HCT116 (cell line): ENCODE data around the gene PER2. TPM values are rescaled to one million over a fixed set of nuclear protein-coding genes. Genes with fewer than 3 reads are reported as not detected.

ENCODE experiments used
- ATAC-seq: fragments of 200-7000 bp; cut with Tn5 transposase; 2 replicates; pipeline ENCODE4 v1.9.1; 2020; ENCODE audit warnings: mild to moderate bottlenecking, moderate library complexity
- BruUV-seq: library from RNA; stranded (reverse); fragments of 400-500 nt; replicated peaks from 2 replicates; lab custom pipeline; 2021; lab: Mats Ljungman, UMichigan
- CTCF ChIA-PET: fragments of 300-600 bp; sonication (Branson Sonifier 250); formaldehyde crosslinking; loops from one replicate; lab custom pipeline; 2021; ENCODE audit warnings: antibody characterized with exemption; lab: Charles Lee
- POLR2A ChIA-PET: fragments of 300-600, 350-600 bp; sonication (Branson Sonifier 250); formaldehyde crosslinking; loops from one replicate; lab custom pipeline; 2021; ENCODE audit warnings: antibody characterized with exemption; lab: Charles Lee
- RAD21 ChIA-PET, 2 experiments: fragments of 300-600 bp; sonication (Branson Sonifier 250); formaldehyde crosslinking; loops; one replicate each; lab custom pipeline; 2023; ENCODE audit warnings: low total read pairs in 2 of 2; ENCODE audit not compliant: uncharacterized antibody in 2 of 2, unreplicated experiment in 2 of 2, low non-redundant PET in 1 of 2; lab: Charles Lee
- DNase-seq: peaks from one replicate; pipeline ENCODE4 v3.0.0-alpha.2; 2010; ENCODE audit warnings: low read depth, low spot score
- H2AFZ ChIP-seq: fragments of 200-600 bp; shearing (Covaris generic), sonication (generic); 2 replicates; pipeline ENCODE4 v1.6.1; 2017; ENCODE audit warnings: low read depth, mixed run types, mixed read lengths, antibody characterized with exemption, low read length; ENCODE audit not compliant: poor library complexity, severe bottlenecking
- H3K27ac ChIP-seq: 2 replicates; pipeline ENCODE4 v1.5.1; 2012; ENCODE audit warnings: low read depth, low read length
- H3K27me3 ChIP-seq: fragments of 200-600 bp; sonication (generic); 2 replicates; pipeline ENCODE4 v1.6.1; 2016; ENCODE audit warnings: mixed run types, low read length, mixed read lengths; ENCODE audit not compliant: insufficient read depth
- H3K36me3 ChIP-seq, 2 experiments: fragments of 200-500 bp in 1 of 2; fragments of 200-600 bp in 1 of 2; sonication (Bioruptor generic) in 1 of 2; sonication (generic) in 1 of 2; 2 replicates each; pipeline versions ENCODE4 v1.5.1 to v1.6.1; 2014 to 2016; ENCODE audit warnings: low read length in 2 of 2, inconsistent platforms in 1 of 2, mixed read lengths in 1 of 2, mixed run types in 1 of 2; ENCODE audit not compliant: insufficient read depth in 2 of 2, control insufficient read depth in 1 of 2
- H3K4me1 ChIP-seq, 2 experiments: fragments of 200-600 bp in 1 of 2; sonication (generic) in 1 of 2; 2 replicates each; pipeline versions ENCODE4 v1.5.1 to v1.6.1; 2012 to 2017; ENCODE audit warnings: low read length in 2 of 2, inconsistent platforms in 1 of 2, mild to moderate bottlenecking in 1 of 2, mixed read lengths in 1 of 2, mixed run types in 1 of 2, moderate library complexity in 1 of 2; ENCODE audit not compliant: insufficient read depth in 2 of 2, control insufficient read depth in 1 of 2
- H3K4me2 ChIP-seq: fragments of 200-600 bp; sonication (generic); 2 replicates; pipeline ENCODE4 v1.6.1; 2017; ENCODE audit warnings: mixed run types, low read length, mixed read lengths
- H3K4me3 ChIP-seq, 2 experiments: fragments of 200-600 bp in 1 of 2; sonication (generic) in 1 of 2; replicated peaks in 1 of 2; 2 replicates each; pipeline ENCODE4 v1.5.1; 2011 to 2016; ENCODE audit warnings: low read length in 2 of 2, control low read depth in 1 of 2, low read depth in 1 of 2, mild to moderate bottlenecking in 1 of 2, mixed read lengths in 1 of 2, mixed run types in 1 of 2
- H3K79me2 ChIP-seq: fragments of 200-600 bp; sonication (generic); 2 replicates; pipeline ENCODE4 v1.6.1; 2017; ENCODE audit warnings: mild to moderate bottlenecking, mixed run types, low read length, moderate library complexity, mixed read lengths; ENCODE audit not compliant: insufficient read depth
- H3K9ac ChIP-seq: fragments of 200-600 bp; sonication (generic); 2 replicates; pipeline ENCODE4 v1.6.1; 2016; ENCODE audit warnings: low read length, mixed read lengths
- H3K9me2 ChIP-seq: fragments of 200-600 bp; sonication (generic), shearing (Covaris generic); 2 replicates; pipeline ENCODE4 v1.6.1; 2017; ENCODE audit warnings: mixed run types, mild to moderate bottlenecking, moderate library complexity; ENCODE audit not compliant: insufficient read depth
- H3K9me3 ChIP-seq, 2 experiments: fragments of 200-500 bp in 1 of 2; fragments of 200-600 bp in 1 of 2; sonication (Bioruptor generic) in 1 of 2; sonication (generic) in 1 of 2; 2 replicates each; pipeline ENCODE4 v1.6.1; 2014 to 2017; ENCODE audit warnings: low read length in 2 of 2, mixed read lengths in 2 of 2, inconsistent platforms in 1 of 2, low read depth in 1 of 2, mild to moderate bottlenecking in 1 of 2, mixed run types in 1 of 2, moderate library complexity in 1 of 2; ENCODE audit not compliant: control insufficient read depth in 1 of 2, insufficient read depth in 1 of 2
- H4K20me1 ChIP-seq: fragments of 200-600 bp; sonication (generic), shearing (Covaris generic); 2 replicates; pipeline ENCODE4 v1.6.1; 2017; ENCODE audit warnings: mixed run types, mild to moderate bottlenecking, moderate library complexity; ENCODE audit not compliant: insufficient read depth
- POLR2A ChIP-seq: IDR thresholded peaks from 2 replicates; pipeline ENCODE4 v1.7.0; 2011; ENCODE audit warnings: borderline replicate concordance; ENCODE audit not compliant: insufficient read depth, insufficient read length; ENCODE audit errors: extremely low read depth
- POLR2AphosphoS5 ChIP-seq: IDR thresholded peaks from 2 replicates; pipeline ENCODE4 v1.6.1; 2011; ENCODE audit warnings: mild to moderate bottlenecking, low read depth, low read length, moderate library complexity
- ZNF274 ChIP-seq: fragments of 200-500 bp; sonication (Bioruptor generic); IDR thresholded peaks from 2 replicates; pipeline ENCODE4 v1.6.1; 2014; ENCODE audit warnings: mild to moderate bottlenecking, low read depth, low read length, inconsistent platforms
- intact Hi-C: fragments of 100-400 bp; cut with micrococcal nuclease; formaldehyde crosslinking; loops from 2 replicates; pipeline ENCODE4 v1.10.0; 2022
- total RNA-seq: library from RNA; stranded (reverse); gene quantifications from one replicate; pipeline ENCODE4 v1.2.1, GENCODE V29; 2021; ENCODE audit not compliant: unreplicated experiment
- TF ChIP-seq, protein P1 (sequence below): IDR thresholded peaks from 2 replicates; pipeline ENCODE4 v1.6.1; 2012; ENCODE audit warnings: low read depth

Gene PER2
- total RNA-seq, 1 experiment from 2014 or later: 18.7 TPM

GRCh38 chr2:238203973-238204683, 84.3 kb downstream of the PER2 start:
- RAD21 ChIA-PET: no interaction called here
- no peak overlapping the region for H2AFZ ChIP-seq

More at GRCh38 chr2:238203973-238204683, 84.3 kb downstream of the PER2 start:
- no peak for TF ChIP-seq POLR2A
- TF ChIP-seq, protein P1, sequence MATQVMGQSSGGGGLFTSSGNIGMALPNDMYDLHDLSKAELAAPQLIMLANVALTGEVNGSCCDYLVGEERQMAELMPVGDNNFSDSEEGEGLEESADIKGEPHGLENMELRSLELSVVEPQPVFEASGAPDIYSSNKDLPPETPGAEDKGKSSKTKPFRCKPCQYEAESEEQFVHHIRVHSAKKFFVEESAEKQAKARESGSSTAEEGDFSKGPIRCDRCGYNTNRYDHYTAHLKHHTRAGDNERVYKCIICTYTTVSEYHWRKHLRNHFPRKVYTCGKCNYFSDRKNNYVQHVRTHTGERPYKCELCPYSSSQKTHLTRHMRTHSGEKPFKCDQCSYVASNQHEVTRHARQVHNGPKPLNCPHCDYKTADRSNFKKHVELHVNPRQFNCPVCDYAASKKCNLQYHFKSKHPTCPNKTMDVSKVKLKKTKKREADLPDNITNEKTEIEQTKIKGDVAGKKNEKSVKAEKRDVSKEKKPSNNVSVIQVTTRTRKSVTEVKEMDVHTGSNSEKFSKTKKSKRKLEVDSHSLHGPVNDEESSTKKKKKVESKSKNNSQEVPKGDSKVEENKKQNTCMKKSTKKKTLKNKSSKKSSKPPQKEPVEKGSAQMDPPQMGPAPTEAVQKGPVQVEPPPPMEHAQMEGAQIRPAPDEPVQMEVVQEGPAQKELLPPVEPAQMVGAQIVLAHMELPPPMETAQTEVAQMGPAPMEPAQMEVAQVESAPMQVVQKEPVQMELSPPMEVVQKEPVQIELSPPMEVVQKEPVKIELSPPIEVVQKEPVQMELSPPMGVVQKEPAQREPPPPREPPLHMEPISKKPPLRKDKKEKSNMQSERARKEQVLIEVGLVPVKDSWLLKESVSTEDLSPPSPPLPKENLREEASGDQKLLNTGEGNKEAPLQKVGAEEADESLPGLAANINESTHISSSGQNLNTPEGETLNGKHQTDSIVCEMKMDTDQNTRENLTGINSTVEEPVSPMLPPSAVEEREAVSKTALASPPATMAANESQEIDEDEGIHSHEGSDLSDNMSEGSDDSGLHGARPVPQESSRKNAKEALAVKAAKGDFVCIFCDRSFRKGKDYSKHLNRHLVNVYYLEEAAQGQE: no peak
- TF ChIP-seq POLR2AphosphoS5: 0 out of 2 replicates have a peak, but pooled peaks have one; percentile 9
- TF ChIP-seq ZNF274: no peak
- TF ChIP-seq, all 23 proteins: peak for 1
- Histone ChIP-seq H3K79me2 (peaks cover 40% of the 10 kb centered on the region), H3K27me3 (no peaks in the 10 kb centered on the region), H3K27ac (peak overlapping the region; percentile 61), H4K20me1 (peaks cover under 1% of the 10 kb centered on the region; the same call in 1 of the 2 replicates), H3K4me3 (peak overlapping the region; percentile 54 to 75), H3K36me3 (no peaks in the 10 kb centered on the region), H3K9ac (peak overlapping the region; percentile 67), H3K9me3 (no peaks in the 10 kb centered on the region), H3K4me2 (peak overlapping the region; percentile 82), H3K9me2 (no peaks in the 10 kb centered on the region), H3K4me1 (peaks cover 7 to 20% of the 10 kb centered on the region in 2 experiments; a peak in 3 of 4 replicates)
- TSS peak; percentile 98 for BruUV-seq
- POLR2A ChIA-PET: no interaction called here
- CTCF ChIA-PET: no interaction called here
- intact Hi-C loops: no loop called here
- DNase-seq: no peak
- peak; percentile 40 for ATAC-seq
